Purkinje cell (primary cell): ENCODE results near the gene SBF1. TPM values are rescaled to one million over a fixed set of nuclear protein-coding genes. Genes with fewer than 3 reads are reported as not detected.

ENCODE experiments used
- polyA plus RNA-seq: library from polyadenylated mRNA; unstranded; fragments of >200 nt; fragmentation: Nextera tagmentation; gene quantifications from 2 replicates; pipeline ENCODE4 v1.2.1, GENCODE V29; 2014

SBF1 gene, protein sequence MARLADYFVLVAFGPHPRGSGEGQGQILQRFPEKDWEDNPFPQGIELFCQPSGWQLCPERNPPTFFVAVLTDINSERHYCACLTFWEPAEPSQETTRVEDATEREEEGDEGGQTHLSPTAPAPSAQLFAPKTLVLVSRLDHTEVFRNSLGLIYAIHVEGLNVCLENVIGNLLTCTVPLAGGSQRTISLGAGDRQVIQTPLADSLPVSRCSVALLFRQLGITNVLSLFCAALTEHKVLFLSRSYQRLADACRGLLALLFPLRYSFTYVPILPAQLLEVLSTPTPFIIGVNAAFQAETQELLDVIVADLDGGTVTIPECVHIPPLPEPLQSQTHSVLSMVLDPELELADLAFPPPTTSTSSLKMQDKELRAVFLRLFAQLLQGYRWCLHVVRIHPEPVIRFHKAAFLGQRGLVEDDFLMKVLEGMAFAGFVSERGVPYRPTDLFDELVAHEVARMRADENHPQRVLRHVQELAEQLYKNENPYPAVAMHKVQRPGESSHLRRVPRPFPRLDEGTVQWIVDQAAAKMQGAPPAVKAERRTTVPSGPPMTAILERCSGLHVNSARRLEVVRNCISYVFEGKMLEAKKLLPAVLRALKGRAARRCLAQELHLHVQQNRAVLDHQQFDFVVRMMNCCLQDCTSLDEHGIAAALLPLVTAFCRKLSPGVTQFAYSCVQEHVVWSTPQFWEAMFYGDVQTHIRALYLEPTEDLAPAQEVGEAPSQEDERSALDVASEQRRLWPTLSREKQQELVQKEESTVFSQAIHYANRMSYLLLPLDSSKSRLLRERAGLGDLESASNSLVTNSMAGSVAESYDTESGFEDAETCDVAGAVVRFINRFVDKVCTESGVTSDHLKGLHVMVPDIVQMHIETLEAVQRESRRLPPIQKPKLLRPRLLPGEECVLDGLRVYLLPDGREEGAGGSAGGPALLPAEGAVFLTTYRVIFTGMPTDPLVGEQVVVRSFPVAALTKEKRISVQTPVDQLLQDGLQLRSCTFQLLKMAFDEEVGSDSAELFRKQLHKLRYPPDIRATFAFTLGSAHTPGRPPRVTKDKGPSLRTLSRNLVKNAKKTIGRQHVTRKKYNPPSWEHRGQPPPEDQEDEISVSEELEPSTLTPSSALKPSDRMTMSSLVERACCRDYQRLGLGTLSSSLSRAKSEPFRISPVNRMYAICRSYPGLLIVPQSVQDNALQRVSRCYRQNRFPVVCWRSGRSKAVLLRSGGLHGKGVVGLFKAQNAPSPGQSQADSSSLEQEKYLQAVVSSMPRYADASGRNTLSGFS (N-terminal part only)
- 0.35 and 0.56 TPM in 2 replicates for polyA plus RNA-seq

DNA sequence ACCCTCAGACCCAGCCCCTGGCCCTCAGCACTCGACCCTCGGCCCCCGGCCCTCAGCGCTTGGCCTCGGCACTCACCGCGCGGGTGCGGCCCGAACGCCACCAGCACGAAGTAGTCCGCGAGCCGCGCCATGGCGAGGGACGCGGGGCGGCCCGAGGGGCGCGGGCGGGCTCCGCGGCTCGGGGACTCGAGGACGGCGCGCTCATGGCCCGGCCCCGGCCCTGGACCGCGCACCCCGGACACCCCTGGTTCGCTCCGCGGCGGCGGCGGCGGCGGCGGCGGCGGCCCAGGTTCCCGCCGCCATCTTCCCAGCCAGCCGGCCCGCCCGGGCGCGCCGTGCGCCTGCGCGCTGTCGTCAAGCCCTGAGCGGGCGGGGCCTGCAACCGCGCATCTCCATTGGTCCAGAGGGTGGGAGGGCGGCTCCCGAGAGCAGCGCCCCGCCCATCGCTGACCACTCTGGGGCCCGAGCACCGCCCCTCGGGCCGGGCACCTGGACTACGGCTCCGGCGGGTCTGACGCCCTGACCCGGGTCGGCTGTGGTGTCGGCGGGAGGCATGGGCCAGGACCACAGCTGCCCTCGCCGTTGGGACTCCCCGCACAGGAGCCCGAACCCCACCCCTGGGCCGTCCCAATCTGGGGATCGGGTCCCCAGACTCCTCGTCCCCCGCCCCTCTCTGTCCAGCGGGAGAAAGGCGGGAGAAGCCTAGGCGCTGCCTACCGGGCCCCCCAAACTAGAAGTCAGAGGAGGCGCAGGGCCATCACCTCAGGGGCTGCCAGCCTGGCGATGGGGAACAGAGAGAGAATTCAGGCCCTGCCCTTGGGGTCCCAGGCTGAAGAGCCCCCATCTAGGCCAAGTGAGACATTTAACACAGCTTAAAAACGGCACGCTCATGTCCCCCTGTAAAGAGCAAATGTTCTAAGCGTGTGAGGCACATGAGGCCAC lies at the start of gene SBF1:
Gene SBF1, minus strand, starts transcription at position 326 of the 942 bp plus-strand sequence. Its CDS starts 195 bp downstream, at position 131.

DNA sequence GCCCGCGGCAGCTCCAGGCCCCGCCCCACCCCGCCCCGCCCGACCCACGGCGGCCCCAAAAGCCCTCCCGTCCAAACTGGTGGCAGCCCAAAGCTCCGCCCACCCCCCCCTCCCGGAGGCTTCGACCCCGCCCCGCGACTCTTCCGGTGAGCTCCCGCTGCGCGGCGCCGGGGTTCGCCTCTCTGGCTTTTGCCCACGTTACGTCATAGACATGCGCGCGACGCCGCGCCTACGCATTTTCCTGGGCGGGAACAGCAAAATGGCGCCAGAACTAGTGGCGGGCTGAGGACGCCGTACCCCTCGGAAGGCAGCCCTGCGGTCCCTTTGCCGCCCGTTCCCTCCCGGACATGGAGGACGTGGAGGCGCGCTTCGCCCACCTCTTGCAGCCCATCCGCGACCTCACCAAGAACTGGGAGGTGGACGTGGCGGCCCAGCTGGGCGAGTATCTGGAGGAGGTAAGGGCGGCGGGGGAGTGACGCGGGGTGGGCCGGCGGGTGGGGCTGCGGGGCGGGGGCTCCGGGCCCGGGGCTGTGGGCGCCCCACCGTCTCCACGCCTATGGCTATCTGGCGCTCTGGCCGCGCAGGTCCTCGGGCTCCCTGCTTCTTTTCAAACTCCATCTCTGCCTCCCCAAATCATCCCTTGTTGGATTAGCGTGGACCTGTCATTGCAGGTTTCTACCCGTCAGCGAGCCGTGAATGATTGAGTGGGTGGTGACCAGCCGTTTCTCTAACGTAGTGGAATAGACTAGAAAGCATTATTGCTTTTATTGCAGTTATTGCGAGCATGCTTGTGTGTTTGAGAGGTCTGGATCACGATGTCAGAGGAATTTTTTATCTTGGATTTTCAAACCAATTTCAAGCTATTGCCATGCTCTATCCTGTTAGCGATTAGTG lies 33.4 kb upstream of the SBF1 start, which contains the start of gene NCAPH2:
Gene NCAPH2, plus strand, starts transcription at position 234 of the 894 bp plus-strand sequence. Its CDS starts 114 bp downstream, at position 348.

DNA sequence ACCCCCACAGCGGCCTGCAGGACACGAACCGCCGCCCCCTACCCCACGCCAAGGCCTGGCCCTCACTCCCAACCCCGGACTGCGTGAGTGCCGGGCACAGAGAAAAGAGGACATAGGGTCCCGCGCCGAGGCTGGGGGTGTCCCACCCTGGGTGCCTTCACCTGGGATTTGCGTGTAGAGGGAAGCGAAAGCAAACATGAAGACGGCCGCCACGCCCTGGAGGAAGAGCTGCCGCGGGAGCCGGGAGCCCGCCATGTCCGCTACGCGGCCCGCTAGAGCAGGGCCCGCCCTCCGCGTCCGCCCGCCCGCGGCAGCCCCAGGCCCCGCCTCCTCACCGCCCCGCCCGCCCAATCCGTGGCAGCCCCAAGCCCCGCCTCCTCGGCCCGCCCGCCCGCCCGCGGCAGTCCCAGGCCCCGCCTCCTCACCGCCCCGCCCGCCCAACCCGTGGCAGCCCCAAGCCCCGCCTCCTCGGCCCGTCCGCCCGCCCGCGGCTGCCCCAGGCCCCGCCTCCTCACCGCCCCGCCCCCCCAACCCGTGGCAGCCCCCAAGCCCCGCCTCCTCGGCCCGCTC lies 32.7 kb upstream of the SBF1 start, which contains the start of gene LMF2:
Gene LMF2, minus strand, starts transcription at position 282 of the 570 bp plus-strand sequence. Its CDS starts 27 bp downstream, at position 255.

DNA sequence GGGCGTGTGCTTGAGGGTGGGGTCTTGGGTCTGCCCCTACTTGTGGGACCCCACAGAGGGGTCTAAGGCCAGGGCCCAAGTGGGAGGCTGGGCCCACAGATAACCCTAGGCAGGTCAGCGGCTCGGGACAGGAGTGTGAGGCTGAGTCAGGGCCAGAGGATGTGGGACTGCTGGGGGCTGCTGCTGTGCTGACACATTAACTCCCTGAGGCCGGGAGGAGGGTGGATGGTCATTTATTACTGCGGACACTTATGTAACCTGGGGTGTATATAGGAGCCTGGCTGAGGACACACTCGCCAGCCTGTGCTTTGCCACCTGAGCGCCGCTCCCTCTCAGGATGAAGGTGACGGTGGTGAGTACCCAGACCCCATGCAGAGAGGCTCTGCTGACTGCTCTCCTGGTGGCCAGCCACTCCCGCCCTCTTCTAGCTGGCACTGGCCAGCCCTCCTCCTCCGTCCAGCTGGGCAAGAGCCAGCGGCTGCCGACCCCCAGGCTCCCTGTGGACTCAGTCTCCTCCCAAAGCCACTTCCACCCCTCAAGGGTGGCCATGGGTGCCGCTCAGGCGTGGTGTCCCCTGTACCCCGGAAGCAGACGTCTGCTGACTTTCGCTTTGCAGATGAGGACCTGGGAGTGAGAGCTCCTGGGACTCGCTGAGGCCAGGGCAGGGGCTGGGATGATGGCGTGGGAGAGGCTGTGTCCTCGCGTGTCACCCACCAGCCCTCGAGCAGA lies 11.9 kb upstream of the SBF1 start, which contains the start of gene MIOX:
Gene MIOX, plus strand, starts transcription at position 299 of the 729 bp plus-strand sequence. Its CDS starts 39 bp downstream, at position 338.

DNA sequence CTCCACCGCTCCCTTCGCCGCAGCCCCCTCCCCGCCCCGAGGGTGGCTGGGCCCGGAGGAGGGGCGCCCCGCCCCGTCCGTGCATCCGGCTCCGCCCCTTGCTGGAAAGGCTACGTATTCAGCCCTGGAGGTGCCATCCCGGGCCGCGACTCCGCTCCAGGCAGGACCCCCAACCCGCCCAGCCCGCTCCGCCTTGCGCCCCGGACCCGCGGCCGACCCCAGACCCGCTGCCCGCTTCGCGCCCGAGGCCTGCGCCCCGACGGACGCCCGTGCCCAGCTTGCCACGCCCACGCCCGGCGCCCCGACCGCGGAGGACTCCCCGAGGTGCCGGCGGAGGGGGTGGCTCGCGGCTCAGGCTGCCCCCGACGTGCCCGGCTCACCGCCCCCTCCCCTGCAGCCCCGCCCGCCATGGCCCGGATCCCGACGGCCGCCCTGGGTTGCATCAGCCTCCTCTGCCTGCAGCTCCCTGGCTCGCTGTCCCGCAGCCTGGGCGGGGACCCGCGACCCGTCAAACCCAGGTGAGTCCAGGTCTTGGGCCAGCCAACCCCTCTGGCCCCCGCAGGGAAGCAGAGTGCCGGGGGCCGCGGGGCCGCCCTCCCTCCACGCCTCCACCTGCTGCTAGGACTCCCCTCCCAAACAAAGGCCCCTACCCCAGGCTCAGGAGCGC lies 6.7 kb upstream of the SBF1 start, which contains the start of gene ADM2:
Gene ADM2, plus strand, starts transcription at position 104 of the 667 bp plus-strand sequence. Its CDS starts 305 bp downstream, at position 409.

Other genes starting within 250 kb of the SBF1 start
- gene TUBGCP6, start 230.0 kb downstream of the SBF1 start, polyA plus RNA-seq: 3.2 and 3.3 TPM in 2 replicates
- gene HDAC10, start 223.8 kb downstream of the SBF1 start, polyA plus RNA-seq: not detected in 2 replicates
- gene MAPK12, start 213.4 kb downstream of the SBF1 start, polyA plus RNA-seq: 2.9 and 4.2 TPM in 2 replicates
- gene MAPK11, start 204.7 kb downstream of the SBF1 start, polyA plus RNA-seq: 1.1 and 1.4 TPM in 2 replicates
- 0.84 and 0.95 TPM in 2 replicates for gene PLXNB2, start 167.4 kb downstream of the SBF1 start, polyA plus RNA-seq
- 1.9 and 2.6 TPM in 2 replicates for gene DENND6B, start 148.0 kb downstream of the SBF1 start, polyA plus RNA-seq
- gene PPP6R2, start 131.7 kb downstream of the SBF1 start, polyA plus RNA-seq: 1.7 and 2.1 TPM in 2 replicates
- not detected in 2 replicates for gene ADM2, start 6.5 kb upstream of the SBF1 start, polyA plus RNA-seq
- gene MIOX, start 11.8 kb upstream of the SBF1 start, polyA plus RNA-seq: not detected in 2 replicates
- 0.59 and 1.1 TPM in 2 replicates for gene LMF2, start 32.7 kb upstream of the SBF1 start, polyA plus RNA-seq
- gene NCAPH2, start 33.2 kb upstream of the SBF1 start, polyA plus RNA-seq: 3.5 and 3.7 TPM in 2 replicates
- not detected in 2 replicates for gene SCO2, start 50.6 kb upstream of the SBF1 start, polyA plus RNA-seq
- not detected in 2 replicates for gene TYMP, start 55.0 kb upstream of the SBF1 start, polyA plus RNA-seq
- 0.08 TPM in 1 of 2 replicates, not detected in the other for gene KLHDC7B, start 70.9 kb upstream of the SBF1 start, polyA plus RNA-seq
- 30.9 and 43.1 TPM in 2 replicates for gene SYCE3, start 87.9 kb upstream of the SBF1 start, polyA plus RNA-seq
- 0.88 and 1.2 TPM in 2 replicates for gene CPT1B, start 103.4 kb upstream of the SBF1 start, polyA plus RNA-seq
- gene CHKB, start 107.8 kb upstream of the SBF1 start, polyA plus RNA-seq: 23.5 and 35.9 TPM in 2 replicates
- 5.1 and 5.8 TPM in 2 replicates for gene MAPK8IP2, start 125.8 kb upstream of the SBF1 start, polyA plus RNA-seq
- 1.0 and 5.5 TPM in 2 replicates for gene ARSA, start 153.1 kb upstream of the SBF1 start, polyA plus RNA-seq
- 0.43 and 0.65 TPM in 2 replicates for gene SHANK3, start 197.8 kb upstream of the SBF1 start, polyA plus RNA-seq